ENCODE results near the gene CCDC13.

DNA sequence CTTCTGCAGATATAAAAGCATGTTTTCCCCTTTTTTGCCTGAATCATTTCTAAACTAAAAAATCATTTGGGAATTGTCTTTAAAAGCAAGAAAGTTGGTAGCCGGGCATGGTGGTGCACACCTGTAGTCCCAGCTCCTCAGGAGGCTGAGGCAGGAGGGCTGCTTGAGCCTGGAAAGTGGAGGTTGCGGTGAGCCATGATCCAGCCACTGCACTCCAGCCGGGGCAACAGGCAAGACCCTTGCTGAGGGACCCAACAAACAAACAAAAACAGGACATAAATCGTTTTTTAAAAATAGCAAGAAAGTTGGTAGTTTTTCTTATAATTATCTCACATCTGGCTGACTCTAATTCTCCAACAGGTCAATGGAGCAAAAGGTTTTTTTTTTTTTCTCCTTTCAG, 28.7 kb upstream of the CCDC13 start:
- TF ChIP-seq, protein P1, sequence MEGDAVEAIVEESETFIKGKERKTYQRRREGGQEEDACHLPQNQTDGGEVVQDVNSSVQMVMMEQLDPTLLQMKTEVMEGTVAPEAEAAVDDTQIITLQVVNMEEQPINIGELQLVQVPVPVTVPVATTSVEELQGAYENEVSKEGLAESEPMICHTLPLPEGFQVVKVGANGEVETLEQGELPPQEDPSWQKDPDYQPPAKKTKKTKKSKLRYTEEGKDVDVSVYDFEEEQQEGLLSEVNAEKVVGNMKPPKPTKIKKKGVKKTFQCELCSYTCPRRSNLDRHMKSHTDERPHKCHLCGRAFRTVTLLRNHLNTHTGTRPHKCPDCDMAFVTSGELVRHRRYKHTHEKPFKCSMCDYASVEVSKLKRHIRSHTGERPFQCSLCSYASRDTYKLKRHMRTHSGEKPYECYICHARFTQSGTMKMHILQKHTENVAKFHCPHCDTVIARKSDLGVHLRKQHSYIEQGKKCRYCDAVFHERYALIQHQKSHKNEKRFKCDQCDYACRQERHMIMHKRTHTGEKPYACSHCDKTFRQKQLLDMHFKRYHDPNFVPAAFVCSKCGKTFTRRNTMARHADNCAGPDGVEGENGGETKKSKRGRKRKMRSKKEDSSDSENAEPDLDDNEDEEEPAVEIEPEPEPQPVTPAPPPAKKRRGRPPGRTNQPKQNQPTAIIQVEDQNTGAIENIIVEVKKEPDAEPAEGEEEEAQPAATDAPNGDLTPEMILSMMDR (IDR thresholded peaks at IDR 0.05) = no peak
- no peak for TF ChIP-seq POLR2A (IDR thresholded peaks at IDR 0.05)
